HepG2 (cell line): ENCODE results near the gene PLD1. TPM values are rescaled to one million over a fixed set of nuclear protein-coding genes. Genes with fewer than 3 reads are reported as not detected.

ENCODE experiments used
- FOSL1 ChIP-seq: sonication (generic); formaldehyde crosslinking; IDR thresholded peaks from 2 replicates; pipeline ENCODE4 v1.9.0; 2021; ENCODE audit warnings: missing genetic modification reagents, borderline replicate concordance
- GATAD2A ChIP-seq: IDR thresholded peaks from 2 replicates; pipeline ENCODE4 v1.6.1; 2016
- GPN1 ChIP-seq: sonication (generic); formaldehyde crosslinking; IDR thresholded peaks from 2 replicates; pipeline ENCODE4 v1.5.1; 2020; ENCODE audit warnings: missing genetic modification reagents, borderline replicate concordance
- HHEX ChIP-seq: IDR thresholded peaks from 2 replicates; pipeline ENCODE4 v1.6.1; 2016; ENCODE audit warnings: control low read depth
- HNRNPK ChIP-seq: fragments of 200-400 bp; formaldehyde crosslinking; IDR thresholded peaks from 2 replicates; pipeline ENCODE4 v1.6.1; 2018; ENCODE audit warnings: low read length, low read depth, moderate library complexity, mild to moderate bottlenecking; ENCODE audit not compliant: poor library complexity, severe bottlenecking
- PAXIP1 ChIP-seq: sonication (generic); formaldehyde crosslinking; conservative IDR thresholded peaks from 2 replicates; pipeline ENCODE4 v1.4.0; 2020; ENCODE audit warnings: mild to moderate bottlenecking, missing genetic modification reagents, moderate library complexity
- PTBP1 ChIP-seq: fragments of 200-400 bp; formaldehyde crosslinking; IDR thresholded peaks from 2 replicates; pipeline ENCODE4 v1.6.1; 2018; ENCODE audit warnings: low read length, low read depth; ENCODE audit not compliant: poor library complexity, severe bottlenecking
- SOX13 ChIP-seq, 3 experiments: fragments of 450-650 bp in 1 of 3; sonication (generic) in 1 of 3; formaldehyde crosslinking in 1 of 3; IDR thresholded peaks in 2 of 3; conservative IDR thresholded peaks in 1 of 3; 2 replicates each; pipeline versions ENCODE4 v1.5.0 to v1.6.1; 2016 to 2020; ENCODE audit warnings: antibody characterized with exemption in 1 of 3, mild to moderate bottlenecking in 1 of 3, missing compliant biosample characterization in 1 of 3, missing genetic modification reagents in 1 of 3, moderate library complexity in 1 of 3
- STAG1 ChIP-seq: sonication (generic); formaldehyde crosslinking; IDR thresholded peaks from 2 replicates; pipeline ENCODE4 v1.4.0; 2020; ENCODE audit warnings: missing genetic modification reagents
- YY1 ChIP-seq: IDR thresholded peaks from 2 replicates; pipeline ENCODE4 v1.6.1; 2011; ENCODE audit warnings: low read length, low read depth, moderate library complexity, mild to moderate bottlenecking; ENCODE audit not compliant: insufficient read depth, insufficient replicate concordance
- ZFP36L2 ChIP-seq: sonication (generic); formaldehyde crosslinking; IDR thresholded peaks from 2 replicates; pipeline ENCODE4 v1.4.0; 2020; ENCODE audit warnings: missing genetic modification reagents
- ZNF329 ChIP-seq: sonication (generic); formaldehyde crosslinking; IDR thresholded peaks from 2 replicates; pipeline ENCODE4 v1.9.0; 2021; ENCODE audit warnings: low read depth, mild to moderate bottlenecking, missing genetic modification reagents
- ZNF563 ChIP-seq: sonication (generic); formaldehyde crosslinking; IDR thresholded peaks from 2 replicates; pipeline ENCODE4 v1.8.0; 2022; ENCODE audit warnings: mild to moderate bottlenecking, moderate library complexity, missing genetic modification reagents
- ZNF713 ChIP-seq: sonication (generic); formaldehyde crosslinking; IDR thresholded peaks from 2 replicates; pipeline ENCODE4 v1.4.0; 2020; ENCODE audit warnings: mild to moderate bottlenecking, missing genetic modification reagents
- ZNF766 ChIP-seq: sonication (generic); formaldehyde crosslinking; IDR thresholded peaks from 2 replicates; pipeline ENCODE4 v1.5.0; 2020; ENCODE audit warnings: missing genetic modification reagents, borderline replicate concordance
- polyA plus RNA-seq, 8 experiments: library from polyadenylated mRNA; depleted of rRNA in 3 of 8; stranded (reverse) in 7 of 8; unstranded in 1 of 8; fragments of >200 nt; fragmentation: Illumina TruSeq in 4 of 8; extraction: Trizol in 4 of 8; gene quantifications; 2 replicates each; pipeline versions ENCODE4 v1.2.1 to v1.2.3, GENCODE V29; 2011 to 2016; ENCODE audit warnings: low read depth in 4 of 8, missing spikeins in 1 of 8, mixed read lengths in 1 of 8; ENCODE audit not compliant: insufficient read depth in 1 of 8
- total RNA-seq, 5 experiments: library from RNA; depleted of rRNA; stranded (reverse); fragments of >200 nt; fragmentation: Illumina TruSeq; extraction: Trizol; gene quantifications; 2 replicates each; pipeline ENCODE4 v1.2.3, GENCODE V29; 2016; ENCODE audit warnings: low read depth in 1 of 5
- TF ChIP-seq, protein P1 (sequence below), 2 experiments: sonication (generic) in 1 of 2; formaldehyde crosslinking in 1 of 2; IDR thresholded peaks; 2 replicates each; pipeline versions ENCODE4 v1.5.1 to v1.6.1; 2011 to 2020; ENCODE audit warnings: borderline replicate concordance in 1 of 2, low read depth in 1 of 2, low read length in 1 of 2, mild to moderate bottlenecking in 1 of 2, missing genetic modification reagents in 1 of 2, moderate library complexity in 1 of 2
- TF ChIP-seq, protein P2 (sequence below): sonication (generic); formaldehyde crosslinking; conservative IDR thresholded peaks from 2 replicates; pipeline ENCODE4 v1.8.1; 2023; ENCODE audit warnings: missing genetic modification reagents
- TF ChIP-seq, protein P3 (sequence below): IDR thresholded peaks from 2 replicates; pipeline ENCODE4 v1.4.0; 2020; ENCODE audit warnings: mild to moderate bottlenecking, missing genetic modification reagents

Gene PLD1
- total and polyA plus RNA-seq, 2 of the 13 experiments (the other 11 are each of a cell fraction or from before 2014, with no cell fraction given), result 27.1 to 59.4 TPM

DNA sequence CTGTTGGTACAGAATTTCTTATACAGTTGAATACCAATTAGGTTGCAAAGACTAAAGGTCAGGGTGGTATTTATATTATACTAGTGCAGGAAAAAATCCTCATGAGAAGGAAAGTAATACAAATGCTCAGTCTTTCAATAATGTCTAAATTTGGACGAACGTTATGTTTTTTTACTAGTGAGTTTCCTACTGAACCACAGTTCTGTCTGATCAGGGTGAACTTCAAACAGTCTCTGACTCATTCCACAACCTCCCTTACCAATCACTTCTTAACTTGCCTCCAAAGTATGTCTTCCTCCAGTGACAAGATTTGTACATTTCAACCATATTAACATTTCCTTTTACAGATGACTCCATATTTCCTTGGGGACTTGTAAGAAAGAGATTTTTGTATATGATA is 36.3 kb upstream of the PLD1 start (continued):
- TF ChIP-seq, protein P1, sequence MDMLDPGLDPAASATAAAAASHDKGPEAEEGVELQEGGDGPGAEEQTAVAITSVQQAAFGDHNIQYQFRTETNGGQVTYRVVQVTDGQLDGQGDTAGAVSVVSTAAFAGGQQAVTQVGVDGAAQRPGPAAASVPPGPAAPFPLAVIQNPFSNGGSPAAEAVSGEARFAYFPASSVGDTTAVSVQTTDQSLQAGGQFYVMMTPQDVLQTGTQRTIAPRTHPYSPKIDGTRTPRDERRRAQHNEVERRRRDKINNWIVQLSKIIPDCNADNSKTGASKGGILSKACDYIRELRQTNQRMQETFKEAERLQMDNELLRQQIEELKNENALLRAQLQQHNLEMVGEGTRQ (IDR thresholded peaks at IDR 0.05; ENCODE audit: low read depth, low read length), result no peak
- TF ChIP-seq, protein P1 (CRISPR knock-in tag; IDR thresholded peaks at IDR 0.05; ENCODE audit: borderline replicate concordance), result no peak
- TF ChIP-seq GATAD2A (CRISPR knock-in tag) (peak; percentile 23; the same call in 1 of the 2 replicates), FOSL1 (CRISPR knock-in tag) (no peak), ZNF713 (CRISPR knock-in tag) (no peak), STAG1 (CRISPR knock-in tag) (no peak), PTBP1 (no peak), PAXIP1 (CRISPR knock-in tag) (0 out of 2 replicates have a peak, but pooled peaks have one; percentile 23), ZNF563 (CRISPR knock-in tag) (no peak), GPN1 (CRISPR knock-in tag) (no peak), ZNF766 (CRISPR knock-in tag) (no peak), HNRNPK (no peak), SOX13 (IDR thresholded peaks at IDR 0.05) (no peak), SOX13 (CRISPR knock-in tag; conservative IDR thresholded peaks at IDR 0.05 in 1 of 2, IDR thresholded peaks at IDR 0.05 in 1 of 2) (no peak), ZNF329 (CRISPR knock-in tag) (no peak), ZFP36L2 (CRISPR knock-in tag) (no peak), YY1 (no peak), HHEX (CRISPR knock-in tag) (no peak)
- TF ChIP-seq, protein P2, sequence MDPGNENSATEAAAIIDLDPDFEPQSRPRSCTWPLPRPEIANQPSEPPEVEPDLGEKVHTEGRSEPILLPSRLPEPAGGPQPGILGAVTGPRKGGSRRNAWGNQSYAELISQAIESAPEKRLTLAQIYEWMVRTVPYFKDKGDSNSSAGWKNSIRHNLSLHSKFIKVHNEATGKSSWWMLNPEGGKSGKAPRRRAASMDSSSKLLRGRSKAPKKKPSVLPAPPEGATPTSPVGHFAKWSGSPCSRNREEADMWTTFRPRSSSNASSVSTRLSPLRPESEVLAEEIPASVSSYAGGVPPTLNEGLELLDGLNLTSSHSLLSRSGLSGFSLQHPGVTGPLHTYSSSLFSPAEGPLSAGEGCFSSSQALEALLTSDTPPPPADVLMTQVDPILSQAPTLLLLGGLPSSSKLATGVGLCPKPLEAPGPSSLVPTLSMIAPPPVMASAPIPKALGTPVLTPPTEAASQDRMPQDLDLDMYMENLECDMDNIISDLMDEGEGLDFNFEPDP (CRISPR knock-in tag), result no peak
- TF ChIP-seq, protein P3, sequence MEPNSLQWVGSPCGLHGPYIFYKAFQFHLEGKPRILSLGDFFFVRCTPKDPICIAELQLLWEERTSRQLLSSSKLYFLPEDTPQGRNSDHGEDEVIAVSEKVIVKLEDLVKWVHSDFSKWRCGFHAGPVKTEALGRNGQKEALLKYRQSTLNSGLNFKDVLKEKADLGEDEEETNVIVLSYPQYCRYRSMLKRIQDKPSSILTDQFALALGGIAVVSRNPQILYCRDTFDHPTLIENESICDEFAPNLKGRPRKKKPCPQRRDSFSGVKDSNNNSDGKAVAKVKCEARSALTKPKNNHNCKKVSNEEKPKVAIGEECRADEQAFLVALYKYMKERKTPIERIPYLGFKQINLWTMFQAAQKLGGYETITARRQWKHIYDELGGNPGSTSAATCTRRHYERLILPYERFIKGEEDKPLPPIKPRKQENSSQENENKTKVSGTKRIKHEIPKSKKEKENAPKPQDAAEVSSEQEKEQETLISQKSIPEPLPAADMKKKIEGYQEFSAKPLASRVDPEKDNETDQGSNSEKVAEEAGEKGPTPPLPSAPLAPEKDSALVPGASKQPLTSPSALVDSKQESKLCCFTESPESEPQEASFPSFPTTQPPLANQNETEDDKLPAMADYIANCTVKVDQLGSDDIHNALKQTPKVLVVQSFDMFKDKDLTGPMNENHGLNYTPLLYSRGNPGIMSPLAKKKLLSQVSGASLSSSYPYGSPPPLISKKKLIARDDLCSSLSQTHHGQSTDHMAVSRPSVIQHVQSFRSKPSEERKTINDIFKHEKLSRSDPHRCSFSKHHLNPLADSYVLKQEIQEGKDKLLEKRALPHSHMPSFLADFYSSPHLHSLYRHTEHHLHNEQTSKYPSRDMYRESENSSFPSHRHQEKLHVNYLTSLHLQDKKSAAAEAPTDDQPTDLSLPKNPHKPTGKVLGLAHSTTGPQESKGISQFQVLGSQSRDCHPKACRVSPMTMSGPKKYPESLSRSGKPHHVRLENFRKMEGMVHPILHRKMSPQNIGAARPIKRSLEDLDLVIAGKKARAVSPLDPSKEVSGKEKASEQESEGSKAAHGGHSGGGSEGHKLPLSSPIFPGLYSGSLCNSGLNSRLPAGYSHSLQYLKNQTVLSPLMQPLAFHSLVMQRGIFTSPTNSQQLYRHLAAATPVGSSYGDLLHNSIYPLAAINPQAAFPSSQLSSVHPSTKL (CRISPR knock-in tag), result peak; percentile 28; the same call in 1 of the 2 replicates
